GM19023 (cell line): Measurements from ENCODE around the gene CCDC127.
"Not testable (repeated sequence)": the region's sequence is repeated elsewhere in the genome, so short reads cannot be mapped to it uniquely, and the experiment has no call there.

ENCODE experiments used
- ATAC-seq: cut with Tn5 transposase; IDR thresholded peaks from one replicate; pipeline ENCODE4 v1.9.1; 2021; ENCODE audit warnings: mild to moderate bottlenecking, moderate library complexity; ENCODE audit not compliant: unreplicated experiment

CCDC127 gene

DNA sequence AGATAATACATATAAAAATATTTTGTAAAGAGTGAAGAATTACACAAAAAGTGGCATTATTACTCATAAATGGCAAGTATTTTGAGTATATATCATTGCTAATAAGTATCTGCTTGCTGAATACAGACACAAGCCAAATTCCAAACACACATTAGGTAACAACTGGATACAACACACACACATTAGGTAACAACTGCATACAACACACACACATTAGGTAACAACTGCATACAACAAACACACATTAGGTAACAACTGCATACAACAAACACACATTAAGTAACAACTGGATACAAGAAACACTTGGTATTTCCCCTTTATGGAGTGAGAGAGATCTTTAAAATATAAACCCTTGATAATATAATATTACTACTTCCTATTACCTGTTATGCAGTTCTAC lies 13.5 kb downstream of the CCDC127 start:
- no peak for ATAC-seq

DNA sequence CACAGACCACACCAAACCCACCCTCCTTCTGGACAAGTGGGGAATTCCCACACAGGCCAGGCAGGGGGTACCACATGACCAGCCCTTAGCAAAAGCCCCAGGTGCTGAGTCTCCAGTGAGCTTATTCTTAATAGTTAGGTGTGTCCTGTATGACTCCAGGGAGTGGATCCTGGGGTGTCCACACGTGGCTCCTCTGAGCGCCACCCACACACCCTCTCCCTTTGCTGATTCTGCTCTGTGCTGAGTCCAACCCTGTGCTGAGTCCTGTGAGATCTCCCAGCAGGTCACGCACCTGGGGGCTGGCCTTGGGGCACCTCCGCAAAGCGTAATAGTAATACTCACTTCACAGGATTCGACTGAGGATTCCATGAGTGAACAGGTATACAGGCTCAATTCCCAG lies 14.0 kb downstream of the CCDC127 start:
- ATAC-seq = no peak

DNA sequence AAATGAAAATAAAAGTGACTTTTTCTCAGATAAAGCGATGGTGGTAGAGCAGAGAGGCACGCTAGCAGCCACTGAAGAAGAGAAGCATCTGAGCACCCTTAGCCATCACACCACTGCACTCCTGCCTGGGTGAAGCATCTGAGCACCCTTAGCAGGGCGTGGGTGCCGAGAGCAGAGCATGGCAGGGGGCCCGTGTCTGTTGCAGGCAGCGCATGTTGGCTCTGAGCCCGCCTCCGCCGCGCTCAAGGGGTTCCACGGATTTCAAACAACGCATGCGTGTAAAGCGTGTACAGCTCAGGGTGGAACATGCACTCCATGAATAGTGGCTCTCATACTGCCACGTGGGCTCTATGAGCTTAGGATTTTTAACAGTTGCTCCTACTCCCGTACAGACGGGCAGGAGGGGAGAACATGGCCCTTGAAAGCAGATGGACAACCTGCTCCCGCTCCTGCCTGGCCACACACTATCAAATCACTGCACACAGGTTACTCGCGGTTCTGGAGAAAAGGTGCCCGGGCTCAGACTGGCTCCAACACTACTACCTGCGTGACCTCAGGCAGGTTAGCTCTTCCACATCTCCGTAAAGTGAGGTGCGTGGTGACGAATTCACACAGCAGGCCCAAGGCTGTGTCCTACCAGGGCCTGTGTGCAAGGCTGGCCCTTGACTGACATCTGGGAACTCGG lies 14.6 kb downstream of the CCDC127 start:
- ATAC-seq = no peak

DNA sequence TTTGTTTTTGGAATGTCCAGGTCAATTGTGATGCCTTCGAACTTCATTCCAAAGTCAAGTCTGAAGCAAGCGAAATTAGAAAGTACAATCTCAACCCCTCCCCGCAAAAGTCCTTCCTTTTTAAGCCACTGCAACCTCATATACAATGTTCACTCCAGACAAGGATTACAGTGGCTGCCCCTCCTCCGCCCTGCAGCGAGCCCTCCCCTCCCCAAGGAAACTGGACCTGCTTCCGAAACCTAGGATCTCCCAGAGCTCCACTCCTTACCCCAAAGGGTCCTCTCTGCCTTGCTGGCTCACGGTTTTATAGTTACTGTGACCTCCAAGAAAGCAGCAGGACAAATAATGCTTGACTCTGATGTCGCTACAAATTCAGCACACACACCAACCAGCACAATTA lies 16.3 kb downstream of the CCDC127 start:
- no peak for ATAC-seq

DNA sequence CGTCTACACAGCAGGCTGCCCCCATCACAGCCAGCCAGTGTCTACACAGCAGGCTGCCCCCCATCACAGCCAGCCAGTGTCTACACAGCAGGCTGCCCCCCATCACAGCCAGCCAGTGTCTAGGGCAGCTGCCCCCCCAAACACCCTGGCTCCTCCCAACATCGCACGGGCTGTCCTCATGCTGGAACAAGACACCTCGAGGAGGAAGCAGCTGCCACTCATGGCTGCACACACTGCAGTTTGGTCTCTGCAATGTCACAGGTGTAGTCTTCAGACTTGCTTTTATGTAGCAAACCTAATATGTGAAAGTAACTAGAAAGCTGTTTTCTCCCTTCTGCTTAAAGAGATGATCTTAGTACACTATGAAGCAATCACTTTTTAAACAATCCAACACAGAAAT lies 17.0 kb downstream of the CCDC127 start:
- no peak for ATAC-seq

DNA sequence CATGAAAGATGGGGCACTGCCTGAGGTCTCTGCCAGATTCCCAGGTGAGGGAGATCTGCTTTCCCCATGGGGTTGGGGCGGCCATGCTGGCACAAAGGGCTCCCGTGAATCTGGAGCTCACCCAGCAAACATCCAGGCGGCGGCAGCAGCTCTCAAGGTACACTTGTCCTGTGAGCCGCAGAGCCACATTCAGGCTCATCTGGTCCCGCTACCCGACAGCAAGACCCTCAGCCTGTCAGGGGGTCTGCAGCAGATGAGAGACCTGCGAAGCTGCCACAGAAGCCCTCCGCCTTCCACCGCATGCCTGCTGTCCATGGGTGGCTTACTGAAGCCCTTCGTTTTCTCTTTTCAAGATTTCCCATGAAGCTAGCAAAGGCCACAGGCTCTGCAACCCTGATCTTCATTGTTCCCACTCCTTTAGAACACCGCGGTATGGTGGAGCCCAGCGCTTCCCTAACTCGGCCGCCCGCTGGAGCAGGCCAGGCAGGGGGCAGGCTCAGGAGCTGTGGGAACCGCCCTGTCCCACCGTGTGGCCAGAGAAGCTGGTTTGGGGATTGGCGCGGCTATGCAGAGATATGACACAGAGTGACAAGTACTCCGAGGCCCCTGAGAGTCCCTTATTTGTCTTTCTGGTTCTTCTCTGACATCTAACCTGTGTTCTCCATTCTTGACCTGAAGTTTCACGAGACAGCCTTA lies 17.9 kb downstream of the CCDC127 start:
- ATAC-seq = no peak

DNA sequence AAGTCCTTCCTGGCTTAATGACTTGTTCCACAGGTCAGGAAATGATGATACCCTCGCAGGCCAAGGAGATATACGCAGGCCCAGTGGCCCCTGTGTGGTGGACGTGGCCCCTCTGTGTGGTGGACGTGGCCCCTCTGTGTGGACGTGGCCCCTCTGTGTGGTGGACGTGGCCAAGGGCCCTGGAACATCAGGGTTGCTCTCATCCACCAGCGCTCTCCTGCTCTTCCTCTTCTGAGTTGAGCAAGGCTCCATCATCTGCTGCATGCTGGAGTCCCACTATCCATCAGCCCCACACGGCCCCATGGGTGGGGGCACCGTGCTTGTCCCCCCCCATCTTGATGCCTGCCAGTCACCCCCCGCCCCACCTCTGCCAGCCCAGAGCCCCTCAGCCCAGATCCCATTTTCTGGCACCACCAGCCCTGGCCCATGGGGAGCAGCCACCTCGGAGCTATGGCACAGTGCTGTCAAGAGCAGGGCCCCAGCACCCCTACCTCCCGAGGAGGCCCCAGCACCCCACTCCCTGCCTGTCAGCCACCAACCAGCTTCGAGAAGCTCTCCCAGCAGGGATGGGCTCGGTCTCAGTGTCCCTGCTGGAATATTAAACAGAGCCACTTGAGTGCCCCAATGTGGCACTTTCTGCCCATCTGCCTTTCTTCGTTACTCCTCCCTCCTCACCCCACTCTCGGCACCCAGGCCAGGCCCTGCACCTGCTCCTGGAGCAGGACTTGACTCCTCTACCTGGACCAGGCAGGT lies 18.6 kb downstream of the CCDC127 start:
- no peak for ATAC-seq

DNA sequence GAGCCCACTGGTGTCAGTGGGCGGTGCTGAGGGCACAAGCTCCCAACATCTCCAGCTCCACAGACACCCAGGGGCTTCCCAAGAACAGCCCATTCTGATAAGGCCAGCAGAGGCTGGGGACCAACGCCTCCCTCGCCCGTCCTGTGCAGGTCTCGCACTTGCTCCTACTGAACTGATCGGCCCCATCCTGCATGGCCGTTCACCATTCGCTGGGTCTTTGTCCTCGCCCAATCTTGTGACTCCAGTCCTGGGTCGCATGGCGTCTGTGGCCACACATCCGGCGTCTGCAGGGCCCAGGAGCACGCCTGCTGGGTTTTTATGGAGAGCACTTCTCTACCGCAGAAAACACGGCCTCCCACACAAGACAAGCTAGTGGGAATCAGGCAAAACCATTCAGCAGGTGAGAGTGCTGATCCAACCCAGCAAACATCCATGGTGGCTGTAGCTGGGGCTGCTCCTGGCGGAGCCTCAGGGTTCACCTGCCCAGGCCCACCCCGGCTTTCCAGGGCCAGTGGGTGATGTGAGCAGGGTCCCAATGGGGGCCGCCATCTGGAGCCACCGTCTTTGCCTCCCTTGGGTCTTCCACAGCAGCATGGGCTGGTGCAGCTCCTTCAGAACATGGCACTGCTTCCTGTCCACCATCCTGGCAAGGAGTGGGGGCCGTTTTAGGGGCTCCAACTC lies 19.3 kb downstream of the CCDC127 start:
- no peak for ATAC-seq

DNA sequence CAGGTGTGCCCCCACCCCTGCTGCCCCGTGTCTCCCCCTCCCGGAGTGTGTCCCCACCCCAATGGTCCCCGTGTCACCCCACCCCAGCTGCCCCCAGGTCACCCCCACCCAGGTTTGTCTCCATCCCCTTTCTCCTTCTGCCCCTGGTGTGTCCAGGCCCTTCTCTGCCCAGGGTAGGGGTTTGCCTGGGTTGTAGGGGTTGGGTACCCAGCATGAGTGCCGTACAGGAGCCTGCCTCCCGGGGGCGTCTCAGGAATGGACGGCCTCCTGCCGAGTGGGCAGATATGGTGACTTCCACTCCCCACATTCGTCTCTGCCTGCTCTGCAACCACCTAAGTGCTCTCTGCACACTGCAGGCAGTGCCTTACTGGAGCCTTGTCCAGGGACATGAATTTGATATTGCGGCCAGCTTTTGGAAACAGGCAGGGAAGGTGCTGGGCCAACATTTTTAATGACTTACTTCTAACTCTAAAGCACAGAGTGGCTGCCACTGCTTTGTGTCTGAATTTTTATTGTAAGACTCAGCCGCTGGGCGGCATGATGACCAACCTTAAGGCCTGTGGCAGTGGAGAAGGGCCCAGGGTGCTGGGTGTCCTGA lies 20.0 kb downstream of the CCDC127 start:
- ATAC-seq = no peak

DNA sequence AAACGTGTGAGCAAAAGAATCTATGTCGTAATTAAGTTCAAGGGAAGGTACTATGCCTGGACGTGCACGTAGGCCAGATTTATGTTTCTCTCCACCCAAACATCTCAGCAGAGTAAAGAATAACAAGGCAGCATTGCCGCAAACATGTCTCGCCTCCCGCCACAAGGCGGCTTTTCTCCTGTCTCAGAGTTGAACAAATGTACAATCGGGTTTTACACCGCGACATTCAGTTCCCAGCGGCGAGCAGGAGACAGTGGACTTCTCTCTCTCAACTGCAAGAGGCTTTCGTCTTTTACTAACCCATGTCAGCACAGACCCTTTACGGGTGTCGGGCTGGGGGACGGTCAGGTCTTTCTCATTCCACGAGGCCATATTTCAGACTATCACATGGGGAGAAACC lies 20.9 kb downstream of the CCDC127 start:
- ATAC-seq = not testable (repeated sequence)

DNA sequence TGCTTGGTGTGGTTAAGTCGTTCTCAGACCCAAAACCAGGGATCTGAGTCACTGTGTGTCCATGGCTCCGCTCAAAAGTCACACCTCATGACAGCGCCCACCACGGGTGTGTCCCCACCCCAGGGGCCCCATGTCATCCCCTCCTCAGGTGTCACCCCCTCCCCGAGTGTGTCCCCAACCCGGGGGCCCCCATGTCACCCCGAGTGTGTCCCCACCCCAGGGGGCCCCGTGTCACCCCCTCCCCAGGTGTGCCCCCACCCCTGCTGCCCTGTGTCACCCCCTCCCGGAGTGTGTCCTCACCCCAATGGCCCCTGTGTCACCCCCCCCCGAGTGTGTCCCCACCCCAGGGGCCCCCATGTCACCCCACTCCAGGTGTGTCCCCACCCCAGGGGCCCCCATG lies 21.6 kb downstream of the CCDC127 start:
- no peak for ATAC-seq

DNA sequence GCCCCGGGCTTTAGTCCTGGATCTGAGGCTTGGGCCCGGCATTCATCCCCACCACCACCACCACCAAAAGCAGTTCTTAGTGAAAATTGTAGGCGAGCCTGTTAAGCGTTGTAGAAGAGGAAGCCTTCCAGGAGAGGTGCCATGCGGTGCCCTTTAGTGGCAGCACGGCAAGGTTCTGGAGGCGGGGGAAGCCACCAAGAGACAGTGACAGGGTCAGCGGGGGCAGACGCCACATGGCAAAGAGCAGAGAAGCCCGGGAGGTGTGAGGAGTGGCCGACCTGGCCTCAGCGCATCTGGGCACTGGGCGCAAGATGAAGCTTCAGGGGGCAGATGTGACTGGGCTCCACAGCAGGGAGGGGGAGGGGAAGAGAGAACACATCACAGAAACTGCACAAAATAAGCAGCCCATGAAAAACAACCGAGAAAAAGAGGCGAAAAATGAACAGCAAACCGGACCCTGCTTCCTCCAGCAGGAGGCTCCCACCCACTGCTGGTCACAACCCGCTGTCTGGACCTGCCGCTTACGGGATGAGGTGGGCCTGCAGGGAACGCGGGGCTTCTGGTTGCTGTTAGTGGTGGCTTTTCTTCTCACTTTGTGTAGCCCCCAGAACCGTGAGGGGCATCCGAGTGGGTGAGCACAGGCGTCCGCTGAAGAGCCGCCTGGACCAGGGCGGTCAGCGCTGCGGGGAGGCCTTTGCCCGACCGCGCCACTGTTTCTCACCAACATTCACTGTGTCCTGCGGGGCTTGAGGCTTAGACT lies 22.4 kb downstream of the CCDC127 start:
- ATAC-seq = no peak

DNA sequence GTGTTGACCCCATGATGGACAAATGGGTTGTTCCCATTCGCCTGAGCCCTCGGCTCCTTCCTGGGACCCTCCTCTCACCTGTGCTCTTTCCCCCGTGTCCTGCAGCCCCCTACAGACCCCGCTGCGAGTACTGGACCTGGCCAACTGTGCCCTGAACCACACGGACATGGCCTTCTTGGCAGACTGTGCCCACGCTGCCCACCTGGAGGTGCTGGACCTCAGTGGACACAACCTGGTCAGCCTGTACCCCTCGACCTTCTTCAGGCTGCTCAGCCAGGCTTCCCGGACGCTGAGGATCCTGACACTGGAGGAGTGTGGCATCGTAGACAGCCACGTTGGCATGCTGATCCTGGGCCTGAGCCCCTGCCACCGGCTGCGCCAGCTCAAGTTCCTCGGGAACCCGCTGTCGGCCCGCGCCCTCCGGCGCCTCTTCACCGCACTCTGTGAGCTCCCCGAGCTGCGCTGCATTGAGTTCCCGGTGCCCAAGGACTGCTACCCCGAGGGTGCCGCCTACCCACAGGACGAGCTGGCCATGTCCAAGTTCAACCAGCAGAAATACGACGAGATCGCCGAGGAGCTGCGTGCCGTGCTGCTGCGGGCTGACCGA lies 23.2 kb downstream of the CCDC127 start:
- no peak for ATAC-seq

DNA sequence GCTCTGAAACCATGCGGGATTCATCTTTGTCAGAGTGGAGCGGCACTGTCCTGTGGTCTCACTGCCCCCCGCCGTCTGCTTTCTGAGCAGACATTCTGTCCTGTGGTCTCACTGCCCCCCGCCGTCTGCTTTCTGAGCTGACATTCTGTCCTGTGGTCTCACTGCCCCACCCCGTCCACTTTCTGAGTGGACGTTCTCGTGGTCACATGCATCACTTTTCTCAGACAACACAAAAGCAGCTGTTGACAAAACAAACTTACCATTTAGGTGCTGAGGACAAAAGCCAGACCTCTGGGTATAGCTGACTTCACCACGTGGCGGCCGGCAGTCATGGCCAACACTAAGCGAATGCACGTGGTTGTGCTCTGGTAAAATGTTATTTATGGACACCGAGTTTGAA lies 23.9 kb downstream of the CCDC127 start:
- ATAC-seq = no peak

DNA sequence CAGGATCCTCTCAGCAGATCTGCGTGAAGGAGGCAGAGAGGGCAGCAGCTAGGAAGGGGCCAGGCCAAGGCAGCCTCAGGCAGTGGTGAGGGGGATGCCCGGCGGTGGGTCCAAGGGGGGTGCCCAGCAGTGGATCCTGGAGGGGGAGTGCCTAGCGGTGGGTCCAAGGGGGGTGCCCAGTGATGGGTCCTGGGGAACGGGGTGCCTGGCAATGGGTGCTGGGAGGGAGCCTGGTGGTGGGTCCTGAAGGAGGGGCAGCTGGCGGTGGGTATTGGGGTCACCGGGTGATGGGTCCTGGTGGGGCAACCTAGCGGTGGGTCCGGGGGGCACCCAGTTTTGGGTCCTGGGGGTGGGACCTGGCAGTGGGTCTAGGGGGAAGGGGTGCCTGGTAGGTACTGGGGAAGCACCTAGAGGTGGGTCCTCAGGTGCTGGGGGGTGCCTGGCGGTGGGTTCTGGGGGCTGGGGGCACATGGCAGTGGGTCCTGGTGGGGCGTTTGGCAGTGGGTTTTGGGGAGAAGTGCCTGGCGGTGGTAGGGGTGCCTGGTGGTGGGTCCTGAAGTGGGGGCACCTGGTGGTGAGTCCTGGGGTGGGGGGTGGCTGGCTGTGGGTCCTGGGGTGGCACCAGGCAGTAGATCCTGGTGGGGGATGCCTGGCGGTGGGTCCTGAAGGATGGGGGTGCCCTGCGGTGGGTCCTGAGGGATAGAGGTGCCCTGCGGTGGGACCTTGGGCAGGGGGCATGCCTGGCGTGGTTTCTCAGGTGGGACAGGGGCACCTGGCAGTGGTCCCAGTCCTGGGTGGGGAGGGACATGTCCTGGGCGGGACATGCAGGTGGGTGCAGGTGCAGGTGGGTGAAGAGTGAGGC lies 24.8 kb downstream of the CCDC127 start:
- no peak for ATAC-seq

DNA sequence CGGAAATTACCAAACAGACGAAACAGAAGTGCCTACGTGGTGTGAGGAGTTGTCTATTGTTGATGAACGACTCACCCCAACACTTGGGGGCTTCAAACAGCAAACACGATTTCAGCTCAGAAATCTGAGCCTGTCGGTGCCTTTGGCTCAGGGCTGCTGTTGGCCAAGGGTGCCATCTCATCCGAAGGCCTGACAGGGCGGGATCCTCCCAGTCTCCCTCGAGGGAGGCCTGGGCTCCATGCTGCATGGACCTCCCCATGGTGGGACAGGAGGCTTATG lies 25.3 kb downstream of the CCDC127 start:
- no peak for ATAC-seq

DNA sequence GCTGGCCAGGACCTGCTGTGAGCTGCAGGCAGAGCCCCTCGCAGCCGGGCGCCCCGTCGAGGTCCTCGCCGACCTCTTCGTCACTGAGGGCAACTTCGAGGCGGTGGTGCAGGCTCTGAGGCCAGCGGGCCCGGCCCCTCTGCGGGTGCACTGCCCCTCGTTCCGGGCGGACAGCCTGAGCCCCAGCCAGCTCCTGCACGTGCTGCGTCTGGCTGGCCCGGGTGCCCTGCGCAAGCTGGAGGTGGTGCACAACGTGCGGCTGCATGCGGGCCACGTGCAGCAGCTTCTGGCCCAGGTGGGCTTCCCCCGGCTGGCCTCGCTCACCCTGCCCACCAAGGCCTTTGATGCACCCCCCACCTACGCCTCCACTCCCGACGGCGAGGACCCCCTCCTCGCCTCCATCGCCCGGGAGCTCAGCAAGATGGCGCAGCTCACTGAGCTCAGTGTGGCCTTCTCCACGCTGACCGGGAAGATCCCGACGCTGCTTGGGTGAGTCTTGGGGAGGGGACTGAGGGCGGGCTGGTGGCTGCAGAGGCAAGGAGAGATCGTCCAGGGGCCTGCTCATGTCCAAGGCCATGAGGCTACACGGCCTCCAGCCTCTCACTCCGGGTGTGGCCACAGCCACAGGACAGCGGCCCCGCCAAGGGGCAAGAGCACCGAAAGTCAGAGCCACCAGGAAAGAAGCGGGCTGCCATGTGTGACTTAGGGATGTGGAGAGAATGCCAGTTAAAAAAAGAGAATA lies 25.8 kb downstream of the CCDC127 start:
- ATAC-seq = no peak
